D721Med (cell line): ENCODE measurements around the gene FNDC11.

Source experiments
- DNase-seq: peaks from one replicate; pipeline ENCODE4 v3.0.0; 2011; ENCODE audit warnings: low spot score; ENCODE audit not compliant: insufficient read length
- FAIRE-seq: peaks from 2 replicates; lab custom pipeline; 2011; peaks lifted over from hg19 to GRCh38; lab: Jason Lieb, UNC
- CTCF ChIP-seq: IDR thresholded peaks from 2 replicates; pipeline ENCODE4 v1.5.1; 2012; ENCODE audit warnings: mild to moderate bottlenecking, control low read depth; ENCODE audit not compliant: insufficient read depth; ENCODE audit errors: missing control alignments

Gene FNDC11

GRCh38 chr20:63537525-63538203 is 16.3 kb upstream of the FNDC11 start:
- FAIRE-seq (no peak), DNase-seq (peak; percentile 100)
- TF ChIP-seq CTCF = peak; percentile 70

GRCh38 chr20:63538204-63539091 is 15.5 kb upstream of the FNDC11 start:
- FAIRE-seq = no peak
- no peak for DNase-seq

GRCh38 chr20:63539092-63539430 is 14.9 kb upstream of the FNDC11 start:
- DNase-seq = no peak
- TF ChIP-seq CTCF = no peak
- no peak for FAIRE-seq

More at GRCh38 chr20:63538204-63539091, 15.5 kb upstream of the FNDC11 start:
- TF ChIP-seq CTCF = no peak

- FAIRE-seq (no peak), DNase-seq (no peak)
- TF ChIP-seq CTCF = no peak
Observed at GRCh38 chr20:63539441-63540370, 14.3 kb upstream of the FNDC11 start.

GRCh38 chr20:63540417-63541186 is 13.4 kb upstream of the FNDC11 start:
- no peak for TF ChIP-seq CTCF
- no peak for FAIRE-seq
- DNase-seq = no peak

- no peak for FAIRE-seq
- DNase-seq = no peak
- no peak for TF ChIP-seq CTCF
Observed at GRCh38 chr20:63541371-63541770, 12.6 kb upstream of the FNDC11 start.
